ENCODE data around the gene IZUMO4.

- TF ChIP-seq CTCF (IDR thresholded peaks at IDR 0.05; ENCODE audit: borderline replicate concordance, extremely low read depth, low read length, poor library complexity, severe bottlenecking): no peak
- no peak for TF ChIP-seq EZH2 (IDR thresholded peaks at IDR 0.05; ENCODE audit: borderline replicate concordance, low read depth, low read length, severe bottlenecking)
These were observed 31.8 kb upstream of the IZUMO4 start for GRCh38 chr19:2064788-2065524.
